Hematopoietic multipotent progenitor cell (in vitro differentiated cells): ENCODE results near the gene GPX3. TPM values are rescaled to one million over a fixed set of nuclear protein-coding genes. Genes with fewer than 3 reads are reported as not detected.
A peak's percentile ranks its signal among the peaks of the same experiment; 100 is the strongest.

Source experiments
- DNase-seq, 3 donors: peaks; one replicate each; pipeline ENCODE4 v3.0.0-alpha.2; 2011 to 2015; ENCODE audit warnings: low read depth in 2 of 3, low spot score in 2 of 3
- total RNA-seq: library from RNA; depleted of rRNA; stranded (reverse); fragments of >200 nt; gene quantifications from one replicate; pipeline ENCODE4 v1.2.3, GENCODE V29; 2012

GPX3 gene
- total RNA-seq, 1 donor = 0.54 TPM

DNA sequence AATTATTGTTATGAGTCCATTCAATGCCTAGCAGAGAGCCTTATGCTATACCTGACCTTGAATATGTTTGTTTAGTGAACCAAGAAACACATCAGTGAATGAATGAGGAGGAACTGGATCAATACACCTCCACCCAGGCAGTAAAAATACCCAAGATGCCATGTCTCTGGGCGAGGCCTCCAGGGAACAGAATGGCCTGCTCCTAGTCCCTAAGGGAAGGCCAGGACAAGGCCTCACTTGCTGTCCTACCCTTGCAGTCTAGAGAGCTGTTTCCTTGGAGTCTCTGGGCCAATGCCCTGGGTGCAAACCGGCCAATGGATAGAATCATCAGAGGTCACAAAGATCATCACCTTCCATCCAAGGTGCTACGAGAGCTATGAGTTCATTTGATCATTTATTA, 34.3 kb downstream of the GPX3 start:
- no peak for DNase-seq

DNA sequence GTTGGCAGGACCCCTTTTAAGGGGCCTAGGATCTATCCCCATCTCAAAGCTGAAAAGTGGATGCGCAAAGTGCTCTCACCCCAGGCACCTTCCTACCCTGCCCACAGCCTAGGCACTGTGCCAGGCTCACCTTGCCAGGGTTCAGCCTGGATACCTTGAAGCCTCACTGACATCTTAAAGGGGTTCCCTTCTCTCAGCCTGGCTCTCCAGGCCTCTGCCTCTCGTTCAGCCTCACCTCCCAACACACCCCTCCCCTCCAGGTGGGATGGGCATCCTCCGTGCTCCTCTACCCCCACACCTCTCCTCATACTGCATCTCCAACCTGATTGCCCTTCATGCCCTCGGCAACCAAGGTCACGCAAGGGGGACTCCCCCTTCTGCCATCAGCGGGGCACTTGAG, 34.9 kb downstream of the GPX3 start:
- no peak for DNase-seq

DNA sequence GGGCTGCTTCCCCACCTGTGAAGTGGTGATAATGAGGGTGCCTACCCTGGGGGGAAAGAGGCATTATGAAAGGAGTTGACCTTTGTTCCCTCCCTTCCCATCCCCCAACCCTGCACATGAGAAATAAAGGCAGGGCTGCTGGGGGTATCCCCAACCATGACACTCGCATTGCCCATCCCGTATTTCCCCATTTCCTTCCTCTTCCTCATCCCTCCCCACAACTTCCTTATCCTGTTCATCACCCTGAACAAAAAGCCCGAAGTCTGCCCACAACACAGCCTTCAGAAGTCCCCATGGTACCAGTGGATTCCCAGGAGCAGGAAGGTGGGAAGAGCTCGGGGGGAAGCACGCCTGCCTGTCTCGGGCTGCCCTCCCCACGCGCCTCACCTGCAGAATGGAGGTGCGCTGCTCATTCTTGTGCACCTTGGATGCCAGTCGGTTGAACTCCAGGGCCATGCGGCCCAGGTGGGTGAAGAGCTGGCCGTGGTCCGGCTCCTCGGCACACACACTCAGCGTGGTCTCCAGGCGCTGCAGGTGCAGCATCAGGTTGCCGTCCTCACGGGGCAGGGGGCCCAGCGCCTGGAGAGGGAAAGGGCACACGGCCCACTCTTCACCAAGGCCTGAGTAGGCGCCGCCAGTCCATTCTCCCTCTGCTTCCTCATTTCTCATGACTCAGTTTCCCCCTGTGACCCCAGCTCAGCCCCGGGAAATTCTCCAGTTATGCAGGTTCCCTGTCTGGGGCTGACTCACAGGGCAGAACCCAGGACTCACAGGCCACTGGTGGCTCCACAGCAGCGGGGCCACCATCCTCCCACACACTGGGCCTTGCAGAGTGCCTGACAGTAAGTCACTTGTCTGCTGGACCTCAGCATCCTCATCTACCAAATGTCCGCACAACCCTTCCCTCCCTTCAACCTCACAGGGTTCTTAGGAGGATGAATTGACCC, 36.3 kb downstream of the GPX3 start:
- no peak for DNase-seq

DNA sequence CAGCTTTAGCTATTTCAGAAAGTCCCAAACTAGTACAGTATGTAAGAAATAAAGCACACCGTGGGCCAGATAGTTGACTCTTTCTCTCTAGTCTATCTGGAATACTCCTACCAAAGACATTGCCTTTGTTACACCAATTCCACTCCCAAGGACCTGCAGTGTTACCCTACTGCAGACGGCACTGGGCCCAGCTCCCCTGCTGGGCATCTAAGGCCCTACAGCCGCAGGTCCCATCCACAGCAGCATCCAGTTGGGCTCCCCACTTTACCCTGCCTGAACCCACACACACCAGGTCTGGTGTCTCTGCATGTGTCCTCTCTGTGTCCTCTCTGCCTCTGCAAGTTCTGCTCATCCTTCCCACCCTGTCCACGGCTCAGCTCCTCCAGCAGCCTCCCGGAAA, 37.9 kb downstream of the GPX3 start:
- no peak for DNase-seq

DNA sequence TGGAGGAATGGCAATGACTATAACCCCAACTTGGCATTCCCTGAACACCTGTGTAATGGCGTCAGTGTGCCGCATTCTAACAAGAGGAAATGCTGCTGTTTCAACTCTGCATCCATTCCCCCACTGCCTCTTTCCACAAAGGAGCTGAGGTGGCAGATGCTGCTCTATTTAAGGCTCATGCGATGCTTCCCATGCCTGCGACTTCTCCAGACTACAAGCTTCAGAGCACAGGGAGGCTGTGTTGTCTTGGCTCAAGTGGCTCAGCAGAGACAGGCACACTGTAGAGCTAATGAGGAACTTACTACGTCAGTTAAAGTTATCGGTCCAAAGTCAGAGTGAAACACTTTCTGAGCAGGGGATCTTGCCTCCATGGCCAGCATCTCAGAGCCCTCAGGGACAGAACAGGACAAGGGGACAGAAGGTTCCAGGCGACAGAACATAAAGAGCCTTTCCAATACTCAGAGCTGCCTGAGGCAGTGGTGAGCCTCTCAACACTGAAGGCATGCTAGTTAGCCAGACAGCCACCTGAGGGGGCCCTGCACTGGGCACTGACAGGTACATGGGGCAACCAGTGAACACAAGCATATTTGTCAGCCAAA, 38.6 kb downstream of the GPX3 start:
- peak in 1 of 3 donors; percentile 51 for DNase-seq

DNA sequence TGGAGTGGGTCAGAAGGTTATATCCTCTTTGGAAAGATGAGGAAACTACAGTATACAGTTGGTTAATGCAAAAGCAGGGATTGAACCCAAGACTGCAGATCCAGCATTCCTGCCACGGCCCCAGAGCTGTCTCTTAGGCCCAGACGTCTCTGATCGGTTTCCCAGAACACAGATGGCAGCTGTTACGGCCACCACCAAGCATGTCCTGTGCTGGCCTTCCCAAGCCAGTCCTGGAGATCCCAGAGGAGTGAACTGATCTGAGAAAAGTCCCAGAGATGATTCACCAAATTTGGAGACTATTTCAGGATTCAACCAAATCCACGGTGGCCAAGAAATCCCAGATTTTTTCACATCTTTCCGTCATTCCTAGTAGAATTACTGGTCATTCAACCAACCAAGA, 40.4 kb downstream of the GPX3 start:
- no peak for DNase-seq

DNA sequence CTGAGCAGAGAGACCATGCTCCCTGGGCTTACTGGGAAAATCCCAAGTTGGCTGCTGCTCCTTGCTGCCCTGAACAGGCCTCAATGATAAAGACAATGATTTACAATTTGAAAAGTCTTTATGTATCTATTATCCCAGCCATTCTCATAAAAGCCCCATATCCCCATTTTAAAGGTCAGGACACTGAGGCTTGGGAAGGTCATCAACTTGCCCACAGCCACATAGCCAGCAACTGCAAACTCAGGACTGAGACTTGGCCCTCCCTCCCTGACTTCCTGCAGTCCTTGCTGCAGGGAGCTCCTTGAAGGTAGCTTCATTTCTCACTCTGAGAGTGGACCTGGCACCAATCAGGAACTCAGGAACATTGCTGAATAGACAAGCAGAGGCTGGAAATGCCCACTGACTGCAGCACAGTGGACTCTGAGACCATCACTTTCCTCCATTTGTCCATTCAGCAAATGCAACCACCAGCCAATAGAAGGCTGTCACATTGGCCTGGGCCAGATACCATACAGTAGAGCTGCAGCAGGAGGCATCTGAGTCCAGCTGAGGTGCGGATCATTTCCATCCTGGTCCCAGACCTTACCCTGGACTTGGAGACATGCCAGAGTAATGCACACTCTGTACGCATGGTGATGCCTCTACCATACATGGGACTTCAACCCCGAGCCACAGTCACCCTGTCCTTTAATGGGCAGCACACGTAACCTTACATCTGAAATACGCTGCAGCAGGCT, 42.2 kb downstream of the GPX3 start:
- no peak for DNase-seq

DNA sequence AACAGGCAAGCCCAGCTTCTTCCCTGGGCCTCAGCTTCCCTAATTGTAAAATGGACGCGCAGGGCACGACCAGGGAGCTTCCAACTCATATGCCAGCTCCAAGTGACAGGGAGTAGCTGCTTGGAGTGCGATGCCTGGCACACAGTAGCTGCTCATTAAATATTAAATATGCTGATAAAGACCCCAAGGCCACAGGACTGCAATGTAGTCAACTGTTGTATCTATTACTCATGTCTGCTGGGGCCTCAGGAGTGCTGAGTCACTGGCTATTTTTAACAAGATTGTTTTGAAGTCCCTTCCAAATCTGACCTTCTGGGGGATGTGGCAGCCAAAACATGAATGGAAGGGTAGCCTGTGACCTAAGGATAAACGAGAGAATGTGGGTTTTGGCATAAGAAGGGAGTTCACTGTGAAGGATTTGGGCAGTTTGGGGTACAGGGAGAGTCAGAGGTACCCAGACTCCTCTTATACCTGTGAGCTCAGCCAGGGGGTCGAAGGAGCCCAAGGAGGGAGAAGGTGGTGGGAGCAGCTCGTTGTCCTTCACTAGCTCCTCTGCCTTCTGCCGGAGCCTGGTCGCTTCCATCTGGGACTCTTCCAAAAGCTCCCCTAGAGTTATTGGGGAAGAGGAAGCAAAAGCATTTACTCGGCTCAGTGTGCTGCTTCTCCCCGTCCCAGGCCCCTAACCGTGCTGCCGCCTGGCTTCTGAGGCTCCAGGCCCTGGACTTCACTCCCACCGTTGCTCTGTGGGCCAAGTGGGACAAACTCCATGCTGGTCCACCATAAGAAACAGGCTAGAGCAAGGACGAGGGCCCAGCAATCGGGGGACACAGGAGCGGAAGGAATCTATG, 43.0 kb downstream of the GPX3 start:
- peak in 1 of 3 donors; percentile 36 for DNase-seq

DNA sequence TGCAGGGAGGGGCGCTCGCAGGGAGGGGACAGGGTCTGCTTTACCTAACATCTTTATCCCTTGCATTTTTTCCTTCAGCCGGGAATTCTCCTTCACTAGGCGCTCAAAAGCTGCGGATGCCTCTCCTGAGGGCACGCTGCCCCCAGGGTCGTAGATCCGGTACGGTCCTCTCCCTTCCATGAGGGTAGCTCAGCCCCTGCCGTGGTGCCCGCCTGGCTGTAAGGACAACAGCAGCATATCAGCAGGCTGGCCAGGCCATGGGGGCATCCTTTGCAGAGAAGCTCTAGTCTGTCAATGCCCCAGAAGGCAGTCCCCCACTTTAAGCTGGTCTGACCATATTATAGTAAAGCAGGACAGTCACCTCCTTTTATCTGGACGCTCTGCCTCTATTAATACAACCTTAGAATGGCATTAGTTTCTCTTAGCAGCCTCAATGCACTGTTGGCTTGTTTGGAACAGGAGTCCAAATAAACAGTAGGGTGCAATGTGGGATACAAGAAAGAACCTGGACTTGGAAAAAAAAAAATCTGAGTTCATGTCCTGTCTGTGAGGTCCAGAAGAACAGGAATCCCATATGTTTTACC, 44.6 kb downstream of the GPX3 start:
- no peak for DNase-seq

DNA sequence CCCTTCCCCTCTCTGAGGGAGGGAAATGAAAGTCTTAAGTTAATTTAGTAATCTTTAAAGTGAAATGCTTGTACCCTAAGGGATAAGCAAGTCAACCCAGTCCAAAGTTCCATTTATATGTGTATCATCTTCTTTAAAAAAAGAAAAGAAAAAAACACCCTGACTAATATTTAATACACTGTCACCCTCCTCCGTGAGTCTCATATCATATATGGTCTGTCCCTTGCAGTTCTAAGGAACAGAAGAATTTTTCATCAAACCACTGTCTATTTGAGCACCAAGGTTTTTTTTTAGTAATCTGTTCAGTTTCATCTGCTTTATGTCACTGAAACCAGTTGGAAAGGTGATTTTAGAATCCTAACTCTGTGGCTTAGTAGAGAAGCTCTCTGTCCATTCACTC, 45.2 kb downstream of the GPX3 start:
- no peak for DNase-seq

DNA sequence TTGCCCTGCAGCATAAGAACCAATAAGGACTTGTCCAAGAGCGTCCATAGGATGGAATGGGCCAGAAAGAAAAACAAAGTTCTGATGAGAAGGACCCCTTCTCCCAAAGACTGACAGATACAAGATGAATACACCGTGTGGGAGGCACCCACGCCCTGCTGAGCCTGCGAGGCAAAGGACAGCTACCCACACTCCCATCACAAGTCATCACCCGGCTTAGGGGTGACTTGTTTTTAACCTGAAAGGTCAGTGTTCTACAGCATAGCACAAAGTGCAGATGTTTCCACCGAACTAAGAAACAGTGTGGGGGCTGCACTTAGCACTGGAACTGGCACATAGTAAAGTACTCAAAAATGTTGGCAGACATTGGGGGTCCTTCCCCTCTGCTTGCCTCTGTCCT, 46.5 kb downstream of the GPX3 start:
- DNase-seq = no peak

DNA sequence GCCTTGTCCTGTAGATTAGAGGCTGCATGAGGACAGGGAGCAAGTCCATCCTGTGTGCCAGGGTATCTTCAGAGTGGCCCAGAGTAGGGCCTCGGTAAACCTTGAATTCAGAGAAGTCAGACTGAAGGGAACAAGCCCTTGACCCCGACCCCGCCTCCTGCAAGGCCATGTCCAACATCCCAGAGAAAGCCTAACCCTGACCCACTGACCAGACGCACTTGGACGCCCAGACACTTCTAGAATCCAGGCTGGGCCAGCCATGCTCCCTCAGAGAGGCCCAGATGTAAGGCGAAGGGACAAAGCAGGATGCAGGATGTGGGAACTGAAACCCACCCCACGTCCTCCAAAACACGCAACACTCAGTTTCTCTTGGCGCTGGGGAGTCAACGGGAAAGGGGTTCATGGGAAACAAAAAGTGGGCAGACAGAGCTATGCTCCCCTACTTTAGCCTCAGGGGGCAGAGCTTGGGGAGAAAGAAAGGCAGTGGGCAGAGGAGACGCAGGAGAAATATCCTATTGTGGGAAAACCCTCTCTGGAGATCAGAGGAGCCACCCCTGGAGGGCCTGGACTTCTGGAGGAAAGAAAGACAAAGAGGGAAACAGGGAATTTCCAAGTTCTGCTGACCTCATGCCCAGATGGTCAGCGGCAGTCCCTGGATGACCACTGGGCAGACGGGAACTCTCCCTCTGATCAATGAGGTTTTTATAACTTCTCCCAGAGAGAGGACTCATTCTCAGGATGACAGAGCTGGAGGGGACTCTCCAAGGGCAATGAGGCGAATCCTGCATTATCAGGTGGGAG, 47.4 kb downstream of the GPX3 start:
- no peak for DNase-seq

DNA sequence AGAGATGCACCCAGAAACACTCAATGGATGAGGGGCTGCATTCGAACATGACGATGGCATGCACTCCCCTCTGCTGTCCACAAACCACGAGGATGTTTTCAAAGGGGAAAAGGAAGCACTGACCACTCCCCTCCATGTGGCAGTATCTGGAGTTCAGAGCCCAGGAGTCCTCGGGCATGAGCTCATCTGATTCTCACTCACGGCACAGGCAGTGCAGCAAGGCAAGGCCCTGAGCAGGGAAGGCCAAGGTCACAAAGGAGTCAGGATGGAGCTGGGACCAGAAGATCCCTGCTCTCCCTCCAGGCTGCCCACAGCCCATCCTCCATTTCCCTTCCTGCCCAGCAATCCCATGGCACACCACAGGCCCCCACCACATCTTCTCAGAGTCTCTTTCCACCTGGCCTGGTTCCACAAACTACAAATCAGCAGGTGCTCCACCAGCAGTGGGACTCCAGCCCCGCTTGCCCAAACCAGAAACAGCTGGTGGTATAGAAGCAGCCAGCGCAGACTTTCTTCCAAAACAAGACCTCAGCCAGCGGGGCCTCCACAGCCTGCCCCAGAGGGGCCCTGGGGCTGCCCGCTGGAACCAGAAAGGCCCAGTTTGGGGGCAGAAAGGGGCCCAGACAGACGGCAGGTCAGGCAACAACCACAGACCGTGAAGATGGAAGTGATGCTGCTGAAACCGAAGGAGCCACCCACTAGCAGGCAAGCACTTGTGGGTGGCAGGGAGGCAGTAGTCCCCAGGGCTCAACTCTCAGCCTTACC, 48.2 kb downstream of the GPX3 start:
- DNase-seq = peak in 1 of 3 donors; percentile 70

DNA sequence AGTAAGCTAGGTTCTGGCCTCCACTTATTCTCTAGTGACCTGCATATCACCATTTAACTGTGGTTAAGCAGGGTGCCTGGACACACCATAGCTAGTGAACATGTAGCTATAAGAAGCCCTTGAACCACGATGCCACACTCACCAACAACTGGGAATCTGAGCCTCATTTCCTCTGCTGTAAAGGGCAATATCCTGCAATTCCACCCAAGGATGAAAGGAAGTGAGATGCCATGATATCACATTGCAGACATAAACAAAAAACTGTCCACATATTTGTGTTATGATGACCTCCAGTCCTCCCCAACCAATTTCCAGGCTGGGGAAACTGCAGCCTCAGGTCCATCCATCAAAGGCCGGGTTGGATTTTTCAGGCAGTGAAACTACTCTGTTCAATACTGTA, 50.1 kb downstream of the GPX3 start:
- no peak for DNase-seq

DNA sequence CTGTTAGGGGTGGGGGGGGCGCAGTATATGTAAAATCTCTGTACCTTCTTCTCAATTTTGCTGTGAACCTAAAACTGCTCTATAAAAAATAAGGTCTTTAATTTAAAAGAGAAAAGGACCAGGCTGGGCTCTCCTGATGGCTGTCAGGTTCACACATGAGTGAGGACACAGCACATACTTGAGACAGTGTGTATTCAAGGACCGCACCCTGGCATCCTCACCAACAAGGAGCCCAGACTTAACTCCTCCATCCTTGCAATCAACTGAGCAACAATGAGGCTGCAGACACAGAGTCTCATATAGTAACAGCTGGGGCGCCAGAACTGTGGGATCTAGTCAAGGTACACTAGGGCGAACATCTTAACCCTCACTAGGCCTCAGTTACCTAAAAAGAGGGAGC, 50.6 kb downstream of the GPX3 start:
- no peak for DNase-seq

DNA sequence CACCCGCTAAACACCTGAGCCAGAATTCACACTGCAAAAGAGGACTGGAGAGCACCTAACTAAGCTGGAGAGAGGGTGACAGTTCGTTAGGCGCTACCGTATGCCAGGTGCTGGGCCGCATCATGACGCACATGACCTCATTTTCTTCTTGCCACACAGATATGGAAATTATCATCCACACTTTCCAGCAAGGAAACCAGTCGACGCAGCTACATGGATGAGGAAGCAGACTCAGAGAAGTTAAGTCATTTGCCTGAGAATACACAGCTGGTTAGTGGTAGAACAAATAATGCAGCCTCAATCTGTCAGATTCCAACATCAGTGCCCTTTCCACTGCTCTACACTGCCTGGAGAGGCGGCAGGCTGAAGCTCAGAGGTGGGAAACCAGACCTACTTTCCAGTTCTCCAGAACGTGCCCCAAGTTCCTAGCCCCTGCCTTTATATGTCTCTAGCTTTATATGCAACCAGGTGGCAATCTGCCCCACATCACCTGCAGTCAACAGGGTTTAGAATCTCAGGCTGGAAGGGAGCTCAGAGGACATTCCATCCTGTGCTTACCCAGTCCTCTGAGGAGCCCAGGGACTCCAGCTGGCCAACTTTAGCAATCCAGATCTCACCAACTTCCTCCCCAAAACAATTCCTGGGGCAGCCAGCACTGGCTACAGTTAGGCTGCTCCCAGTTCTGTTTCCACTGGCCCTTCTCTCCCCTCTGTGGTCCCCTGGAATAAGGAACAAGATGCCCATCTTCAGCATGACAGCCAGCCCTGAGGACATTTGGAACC, 51.6 kb downstream of the GPX3 start:
- no peak for DNase-seq

DNA sequence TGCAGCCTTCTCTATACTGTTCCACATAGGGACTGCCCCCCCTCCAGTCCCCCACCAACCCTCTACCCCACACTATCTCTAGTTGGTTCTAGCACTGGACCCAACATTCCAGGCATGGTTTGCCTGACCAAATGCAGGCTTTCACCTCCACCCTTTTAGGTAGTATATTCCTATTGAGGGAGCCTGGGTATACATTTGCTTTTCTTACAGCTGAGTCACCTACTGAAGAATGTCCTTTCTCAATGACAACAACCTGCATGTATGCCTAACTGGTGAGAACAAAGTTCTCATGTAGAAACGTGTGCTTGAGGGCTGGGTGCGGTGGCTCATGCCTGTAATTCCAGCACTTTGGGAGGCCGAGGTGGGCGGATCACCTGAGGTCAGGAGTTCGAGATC, 52.2 kb downstream of the GPX3 start:
- DNase-seq = no peak

DNA sequence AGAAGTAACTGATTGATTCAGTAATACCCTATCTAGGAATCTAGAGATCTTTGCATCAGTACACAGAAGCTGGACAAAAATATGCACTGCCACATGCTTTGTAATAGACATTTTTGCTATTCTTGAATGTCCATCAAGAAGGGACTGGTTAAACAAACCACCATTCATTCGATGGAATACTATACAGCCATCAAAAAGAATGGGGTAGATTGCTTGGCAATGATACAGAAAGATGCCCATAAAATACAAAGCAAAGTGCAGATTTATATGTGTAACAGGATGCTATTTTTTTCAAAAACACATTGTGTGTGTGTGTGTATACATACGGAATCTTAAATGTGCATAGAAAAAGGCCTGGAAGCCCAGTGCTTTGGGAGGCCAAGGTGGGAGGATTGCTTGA, 52.9 kb downstream of the GPX3 start:
- no peak for DNase-seq
